Activated naive CD8-positive, alpha-beta T cell treated with anti-CD3 and anti-CD28 coated beads, Interleukin-2, amount 50 U/mL, for 24 hours (primary cell): ENCODE results near the gene GUCD1.
"Not testable (repeated sequence)": the region's sequence is repeated elsewhere in the genome, so short reads cannot be mapped to it uniquely, and the experiment has no call there.

ENCODE experiments used
- ATAC-seq: fragments of 150-1000 bp; cut with Tn5 transposase; one replicate; pipeline ENCODE4 v1.10.0; 2021
- DNase-seq: peaks from one replicate; pipeline ENCODE4 v3.0.0; 2021
- H3K27ac Mint-ChIP-seq: one replicate; pipeline ENCODE4 v1.8.0; 2021; ENCODE audit warnings: mild to moderate bottlenecking, mixed read lengths
- H3K27me3 Mint-ChIP-seq: one replicate; pipeline ENCODE4 v1.8.0; 2021; ENCODE audit warnings: mixed read lengths
- H3K36me3 Mint-ChIP-seq: one replicate; pipeline ENCODE4 v1.8.0; 2021; ENCODE audit warnings: low read depth, mixed read lengths
- H3K4me1 Mint-ChIP-seq: one replicate; pipeline ENCODE4 v1.8.0; 2021; ENCODE audit warnings: mixed read lengths
- H3K4me3 Mint-ChIP-seq: one replicate; pipeline ENCODE4 v1.8.0; 2021; ENCODE audit warnings: mild to moderate bottlenecking, moderate library complexity, mixed read lengths
- H3K9me3 Mint-ChIP-seq: one replicate; pipeline ENCODE4 v1.8.0; 2021; ENCODE audit warnings: mixed read lengths

Gene GUCD1

GRCh38 chr22:24593559-24593835 is 38.6 kb upstream of the GUCD1 start:
- Mint-ChIP-seq H3K4me3 (peak overlapping the region; percentile 49), H3K27me3 (peaks cover 10% of the 10 kb centered on the region)
- not testable (repeated sequence) for H3K27ac Mint-ChIP-seq, DNase-seq, H3K36me3 Mint-ChIP-seq, H3K9me3 Mint-ChIP-seq, ATAC-seq, H3K4me1 Mint-ChIP-seq

GRCh38 chr22:24592851-24593558 is 38.1 kb upstream of the GUCD1 start, which contains the start of gene LRRC75B:
Gene LRRC75B, minus strand, starts transcription at chr22:24593073. Its CDS starts 34 bp downstream, at chr22:24593039.
- Mint-ChIP-seq H3K27me3 (peaks cover 10% of the 10 kb centered on the region), H3K9me3 (no peaks in the 10 kb centered on the region), H3K4me3 (peak within 1 kb of the TSS; percentile 71), H3K27ac (no peak within 1 kb of the TSS), H3K4me1 (peaks cover 5% of the 10 kb centered on the region), H3K36me3 (no peaks in the 10 kb centered on the region)
- DNase-seq (peak; percentile 55), ATAC-seq (peak; percentile 76)

- DNase-seq (no peak), ATAC-seq (peak; percentile 4)
- H3K27ac Mint-ChIP-seq: no peak overlapping the region
- peaks cover 5% of the 10 kb centered on the region for H3K4me1 Mint-ChIP-seq
- H3K4me3 Mint-ChIP-seq: peak overlapping the region; percentile 71
- H3K36me3 Mint-ChIP-seq: no peaks in the 10 kb centered on the region
- H3K9me3 Mint-ChIP-seq: no peaks in the 10 kb centered on the region
- peaks cover 10% of the 10 kb centered on the region for H3K27me3 Mint-ChIP-seq
Measured at GRCh38 chr22:24592058-24592850, 37.3 kb upstream of the GUCD1 start.

- no peaks in the 10 kb centered on the region for H3K9me3 Mint-ChIP-seq
- peaks cover 5% of the 10 kb centered on the region for H3K4me1 Mint-ChIP-seq
- H3K27me3 Mint-ChIP-seq: peaks cover 10% of the 10 kb centered on the region
- H3K36me3 Mint-ChIP-seq: no peaks in the 10 kb centered on the region
- H3K27ac Mint-ChIP-seq: no peak overlapping the region
- no peak overlapping the region for H3K4me3 Mint-ChIP-seq
- no peak for ATAC-seq
- DNase-seq: no peak
Measured at GRCh38 chr22:24591286-24591830, 36.4 kb upstream of the GUCD1 start.

GRCh38 chr22:24590596-24591173 is 35.7 kb upstream of the GUCD1 start:
- no peak overlapping the region for H3K4me3 Mint-ChIP-seq
- H3K27me3 Mint-ChIP-seq: peaks cover 10% of the 10 kb centered on the region
- H3K27ac Mint-ChIP-seq: no peak overlapping the region
- no peaks in the 10 kb centered on the region for H3K36me3 Mint-ChIP-seq
- DNase-seq (no peak), ATAC-seq (no peak)
- H3K4me1 Mint-ChIP-seq: peaks cover 5% of the 10 kb centered on the region
- H3K9me3 Mint-ChIP-seq: no peaks in the 10 kb centered on the region

GRCh38 chr22:24589518-24590030 is 34.6 kb upstream of the GUCD1 start:
- Mint-ChIP-seq H3K4me3 (no peak overlapping the region), H3K36me3 (no peaks in the 10 kb centered on the region), H3K4me1 (peaks cover 5% of the 10 kb centered on the region), H3K9me3 (no peaks in the 10 kb centered on the region), H3K27ac (no peak overlapping the region), H3K27me3 (peaks cover 10% of the 10 kb centered on the region)
- DNase-seq (no peak), ATAC-seq (no peak)

- Mint-ChIP-seq H3K4me3 (no peak overlapping the region), H3K4me1 (peaks cover 5% of the 10 kb centered on the region), H3K27me3 (peaks cover 10% of the 10 kb centered on the region), H3K9me3 (no peaks in the 10 kb centered on the region), H3K36me3 (no peaks in the 10 kb centered on the region), H3K27ac (no peak overlapping the region)
- DNase-seq: no peak
- ATAC-seq: no peak
Measured at GRCh38 chr22:24588757-24589481, 34.0 kb upstream of the GUCD1 start.

GRCh38 chr22:24588381-24588756 is 33.4 kb upstream of the GUCD1 start:
- ATAC-seq: no peak
- no peak for DNase-seq
- Mint-ChIP-seq H3K36me3 (no peaks in the 10 kb centered on the region), H3K4me1 (peaks cover 5% of the 10 kb centered on the region), H3K27me3 (peaks cover 10% of the 10 kb centered on the region), H3K9me3 (no peaks in the 10 kb centered on the region), H3K27ac (no peak overlapping the region), H3K4me3 (no peak overlapping the region)

GRCh38 chr22:24587948-24588347 is 33.0 kb upstream of the GUCD1 start:
- Mint-ChIP-seq H3K4me1 (peaks cover 4% of the 10 kb centered on the region), H3K27ac (no peak overlapping the region), H3K4me3 (no peak overlapping the region), H3K36me3 (no peaks in the 10 kb centered on the region), H3K27me3 (peaks cover 7% of the 10 kb centered on the region), H3K9me3 (no peaks in the 10 kb centered on the region)
- no peak for ATAC-seq
- no peak for DNase-seq

- DNase-seq: no peak
- no peak overlapping the region for H3K4me3 Mint-ChIP-seq
- no peaks in the 10 kb centered on the region for H3K9me3 Mint-ChIP-seq
- H3K27me3 Mint-ChIP-seq: peaks cover 4% of the 10 kb centered on the region
- no peak for ATAC-seq
- peaks cover 2% of the 10 kb centered on the region for H3K4me1 Mint-ChIP-seq
- no peaks in the 10 kb centered on the region for H3K36me3 Mint-ChIP-seq
- H3K27ac Mint-ChIP-seq: no peak overlapping the region
Measured at GRCh38 chr22:24587251-24587650, 32.3 kb upstream of the GUCD1 start.

GRCh38 chr22:24585927-24586546 is 31.1 kb upstream of the GUCD1 start:
- no peaks in the 10 kb centered on the region for H3K9me3 Mint-ChIP-seq
- H3K4me1 Mint-ChIP-seq: no peaks in the 10 kb centered on the region
- no peak overlapping the region for H3K27ac Mint-ChIP-seq
- H3K4me3 Mint-ChIP-seq: no peak overlapping the region
- H3K36me3 Mint-ChIP-seq: no peaks in the 10 kb centered on the region
- no peaks in the 10 kb centered on the region for H3K27me3 Mint-ChIP-seq
- ATAC-seq: no peak
- DNase-seq: no peak

- no peaks in the 10 kb centered on the region for H3K4me1 Mint-ChIP-seq
- ATAC-seq: no peak
- no peaks in the 10 kb centered on the region for H3K36me3 Mint-ChIP-seq
- no peak overlapping the region for H3K4me3 Mint-ChIP-seq
- no peaks in the 10 kb centered on the region for H3K9me3 Mint-ChIP-seq
- DNase-seq: no peak
- no peaks in the 10 kb centered on the region for H3K27me3 Mint-ChIP-seq
- H3K27ac Mint-ChIP-seq: no peak overlapping the region
Measured at GRCh38 chr22:24585461-24585860, 30.5 kb upstream of the GUCD1 start.

- no peak for DNase-seq
- Mint-ChIP-seq H3K9me3 (no peaks in the 10 kb centered on the region), H3K27ac (no peak overlapping the region), H3K36me3 (no peaks in the 10 kb centered on the region), H3K4me3 (no peak overlapping the region), H3K27me3 (no peaks in the 10 kb centered on the region), H3K4me1 (no peaks in the 10 kb centered on the region)
- ATAC-seq: no peak
Measured at GRCh38 chr22:24584871-24585411, 30.0 kb upstream of the GUCD1 start.
